ENCODE measurements around the gene AMH.

Gene AMH

GRCh38 chr19:2283835-2284507 lies 34.8 kb downstream of the AMH start:
- Histone ChIP-seq H3K27me3 (ENCODE audit: low read depth, low read length) (peaks cover 46% of the 10 kb centered on the region), H3K36me3 (replicated peaks; ENCODE audit: low read depth, low read length) (no peaks in the 10 kb centered on the region), H3K9ac (ENCODE audit: low read length) (no peak overlapping the region), H4K20me1 (ENCODE audit: insufficient read depth, low read length) (no peaks in the 10 kb centered on the region), H3K79me2 (ENCODE audit: low read length) (no peaks in the 10 kb centered on the region), H3K9me3 (ENCODE audit: insufficient read depth, low read length) (no peaks in the 10 kb centered on the region), H3K4me2 (ENCODE audit: low read length) (no peak overlapping the region), H2AFZ (ENCODE audit: low read depth, low read length) (no peak overlapping the region), H3K27ac (ENCODE audit: low read length) (no peak overlapping the region), H3K4me1 (ENCODE audit: low read length) (peaks cover 19% of the 10 kb centered on the region), H3K4me3 (ENCODE audit: low read length) (no peak overlapping the region)
- no peak for TF ChIP-seq CTCF (IDR thresholded peaks at IDR 0.05; ENCODE audit: low read depth, low read length)
- TF ChIP-seq EZH2phosphoT487 (IDR thresholded peaks at IDR 0.05; ENCODE audit: low read depth) = no peak

- Histone ChIP-seq H2AFZ (ENCODE audit: low read depth, low read length) (no peak overlapping the region), H3K4me2 (ENCODE audit: low read length) (no peak overlapping the region), H3K79me2 (ENCODE audit: low read length) (no peaks in the 10 kb centered on the region), H3K4me1 (ENCODE audit: low read length) (peaks cover 30% of the 10 kb centered on the region), H3K27ac (ENCODE audit: low read length) (no peak overlapping the region), H3K9ac (ENCODE audit: low read length) (no peak overlapping the region), H3K36me3 (replicated peaks; ENCODE audit: low read depth, low read length) (no peaks in the 10 kb centered on the region), H3K9me3 (ENCODE audit: insufficient read depth, low read length) (no peaks in the 10 kb centered on the region), H4K20me1 (ENCODE audit: insufficient read depth, low read length) (no peaks in the 10 kb centered on the region), H3K27me3 (ENCODE audit: low read depth, low read length) (peaks cover 40% of the 10 kb centered on the region), H3K4me3 (ENCODE audit: low read length) (no peak overlapping the region)
- no peak for TF ChIP-seq EZH2phosphoT487 (IDR thresholded peaks at IDR 0.05; ENCODE audit: low read depth)
- TF ChIP-seq CTCF (IDR thresholded peaks at IDR 0.05; ENCODE audit: low read depth, low read length) = no peak
Measured at GRCh38 chr19:2286402-2287140, 37.4 kb downstream of the AMH start.

- H3K27ac ChIP-seq (ENCODE audit: low read length) = no peak overlapping the region
- H3K9ac ChIP-seq (ENCODE audit: low read length) = no peak overlapping the region
- no peak overlapping the region for H2AFZ ChIP-seq (ENCODE audit: low read depth, low read length)
- H3K79me2 ChIP-seq (ENCODE audit: low read length) = no peaks in the 10 kb centered on the region
- peaks cover 22% of the 10 kb centered on the region for H3K4me1 ChIP-seq (ENCODE audit: low read length)
- H3K4me2 ChIP-seq (ENCODE audit: low read length) = no peak overlapping the region
- no peaks in the 10 kb centered on the region for H3K36me3 ChIP-seq (replicated peaks; ENCODE audit: low read depth, low read length)
- no peaks in the 10 kb centered on the region for H3K9me3 ChIP-seq (ENCODE audit: insufficient read depth, low read length)
- peaks cover 28% of the 10 kb centered on the region for H3K27me3 ChIP-seq (ENCODE audit: low read depth, low read length)
- H4K20me1 ChIP-seq (ENCODE audit: insufficient read depth, low read length) = no peaks in the 10 kb centered on the region
- TF ChIP-seq CTCF (IDR thresholded peaks at IDR 0.05; ENCODE audit: low read depth, low read length) (no peak), EZH2phosphoT487 (IDR thresholded peaks at IDR 0.05; ENCODE audit: low read depth) (no peak)
- no peak overlapping the region for H3K4me3 ChIP-seq (ENCODE audit: low read length)
Measured at GRCh38 chr19:2287585-2288337, 38.6 kb downstream of the AMH start.

- no peak overlapping the region for H3K27ac ChIP-seq (ENCODE audit: low read length)
- no peaks in the 10 kb centered on the region for H4K20me1 ChIP-seq (ENCODE audit: insufficient read depth, low read length)
- H3K9ac ChIP-seq (ENCODE audit: low read length) = no peak overlapping the region
- TF ChIP-seq CTCF (IDR thresholded peaks at IDR 0.05; ENCODE audit: low read depth, low read length) (no peak), EZH2phosphoT487 (IDR thresholded peaks at IDR 0.05; ENCODE audit: low read depth) (no peak)
- no peak overlapping the region for H2AFZ ChIP-seq (ENCODE audit: low read depth, low read length)
- no peak overlapping the region for H3K4me3 ChIP-seq (ENCODE audit: low read length)
- no peaks in the 10 kb centered on the region for H3K79me2 ChIP-seq (ENCODE audit: low read length)
- no peaks in the 10 kb centered on the region for H3K9me3 ChIP-seq (ENCODE audit: insufficient read depth, low read length)
- H3K4me2 ChIP-seq (ENCODE audit: low read length) = no peak overlapping the region
- H3K36me3 ChIP-seq (replicated peaks; ENCODE audit: low read depth, low read length) = no peaks in the 10 kb centered on the region
- H3K27me3 ChIP-seq (ENCODE audit: low read depth, low read length) = peaks cover 26% of the 10 kb centered on the region
- peaks cover 22% of the 10 kb centered on the region for H3K4me1 ChIP-seq (ENCODE audit: low read length)
Measured at GRCh38 chr19:2288338-2288817, 39.3 kb downstream of the AMH start.
